DOHH2 (cell line): ENCODE data around the gene FAM83C.

ENCODE experiments used
- CTCF ChIP-seq: fragments of 200-600 bp; sonication (generic); IDR thresholded peaks from one replicate; pipeline ENCODE4 v1.5.1; 2014; ENCODE audit warnings: antibody characterized with exemption, mild to moderate bottlenecking, low read depth, low read length; ENCODE audit not compliant: poor library complexity, severe bottlenecking
- EZH2phosphoT487 ChIP-seq: fragments of 200-600 bp; sonication (generic); IDR thresholded peaks from 2 replicates; pipeline ENCODE4 v1.6.1; 2017; ENCODE audit warnings: borderline replicate concordance, mild to moderate bottlenecking, antibody characterized with exemption, low read length, moderate library complexity, mixed read lengths

GRCh38 chr20:35271073-35271882 is 20.9 kb downstream of the FAM83C start:
- TF ChIP-seq EZH2phosphoT487 (no peak), CTCF (no peak)
